Subcutaneous adipose tissue (tissue), 4 donors: ENCODE data around the gene MESP2. TPM values are rescaled to one million over a fixed set of nuclear protein-coding genes. Genes with fewer than 3 reads are reported as not detected.

Experiments used
- total RNA-seq, 4 donors: library from RNA; depleted of rRNA; stranded (reverse); fragments of >200 nt; gene quantifications; one replicate each; pipeline ENCODE4 v1.1.0, GENCODE V29; 2016
- TF ChIP-seq, protein P1 (sequence below): fragments of 450-650 bp; IDR thresholded peaks from one replicate; pipeline ENCODE4 v1.5.1; 2016; ENCODE audit warnings: low read depth, mild to moderate bottlenecking, control low read depth, antibody characterized with exemption, moderate library complexity

The MESP2 gene
- total RNA-seq, 4 donors from 2014 or later, result 0.34 to 0.57 TPM; not detected in 2

DNA sequence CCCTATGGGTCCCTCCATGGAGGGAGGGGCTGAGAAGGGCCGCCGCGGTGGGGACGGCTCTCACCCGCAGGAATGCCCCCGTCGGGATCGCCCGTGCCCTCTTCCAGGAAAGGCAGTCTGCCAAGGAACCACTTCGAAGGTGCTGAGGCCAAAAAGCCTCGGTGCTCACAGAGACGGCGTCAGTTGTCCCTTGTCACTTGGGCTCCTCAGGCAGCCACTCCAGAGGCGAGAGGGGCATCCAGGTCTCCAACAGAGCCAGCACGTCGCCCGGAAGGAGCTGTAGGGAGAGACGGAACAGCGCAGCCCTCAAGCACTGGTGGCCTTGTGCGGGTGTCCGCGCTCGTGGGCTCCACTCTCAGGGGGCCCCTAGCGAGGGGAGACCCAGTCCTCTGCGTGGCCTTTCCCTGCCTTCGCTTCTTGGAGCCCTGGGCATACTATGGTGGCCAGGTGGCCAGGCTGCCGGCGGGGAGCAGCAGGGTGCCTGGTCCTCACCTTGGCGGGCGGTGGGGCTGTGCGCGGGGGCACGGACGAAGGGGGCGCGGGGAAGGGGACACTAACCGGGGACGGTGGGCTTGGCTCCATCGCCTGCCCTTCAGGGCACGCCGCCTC is 26.1 kb upstream of the MESP2 start:
- TF ChIP-seq, protein P1, sequence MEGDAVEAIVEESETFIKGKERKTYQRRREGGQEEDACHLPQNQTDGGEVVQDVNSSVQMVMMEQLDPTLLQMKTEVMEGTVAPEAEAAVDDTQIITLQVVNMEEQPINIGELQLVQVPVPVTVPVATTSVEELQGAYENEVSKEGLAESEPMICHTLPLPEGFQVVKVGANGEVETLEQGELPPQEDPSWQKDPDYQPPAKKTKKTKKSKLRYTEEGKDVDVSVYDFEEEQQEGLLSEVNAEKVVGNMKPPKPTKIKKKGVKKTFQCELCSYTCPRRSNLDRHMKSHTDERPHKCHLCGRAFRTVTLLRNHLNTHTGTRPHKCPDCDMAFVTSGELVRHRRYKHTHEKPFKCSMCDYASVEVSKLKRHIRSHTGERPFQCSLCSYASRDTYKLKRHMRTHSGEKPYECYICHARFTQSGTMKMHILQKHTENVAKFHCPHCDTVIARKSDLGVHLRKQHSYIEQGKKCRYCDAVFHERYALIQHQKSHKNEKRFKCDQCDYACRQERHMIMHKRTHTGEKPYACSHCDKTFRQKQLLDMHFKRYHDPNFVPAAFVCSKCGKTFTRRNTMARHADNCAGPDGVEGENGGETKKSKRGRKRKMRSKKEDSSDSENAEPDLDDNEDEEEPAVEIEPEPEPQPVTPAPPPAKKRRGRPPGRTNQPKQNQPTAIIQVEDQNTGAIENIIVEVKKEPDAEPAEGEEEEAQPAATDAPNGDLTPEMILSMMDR, result no peak

- TF ChIP-seq, protein P1, result no peak
Observed at GRCh38 chr15:89750560-89751542, 25.3 kb upstream of the MESP2 start, which contains the start of gene MESP1. Gene MESP1, minus strand, starts transcription at chr15:89751249. Its CDS starts 18 bp downstream, at chr15:89751231.

GRCh38 chr15:89751748-89752147 is 24.4 kb upstream of the MESP2 start:
- TF ChIP-seq, protein P1, result no peak

DNA sequence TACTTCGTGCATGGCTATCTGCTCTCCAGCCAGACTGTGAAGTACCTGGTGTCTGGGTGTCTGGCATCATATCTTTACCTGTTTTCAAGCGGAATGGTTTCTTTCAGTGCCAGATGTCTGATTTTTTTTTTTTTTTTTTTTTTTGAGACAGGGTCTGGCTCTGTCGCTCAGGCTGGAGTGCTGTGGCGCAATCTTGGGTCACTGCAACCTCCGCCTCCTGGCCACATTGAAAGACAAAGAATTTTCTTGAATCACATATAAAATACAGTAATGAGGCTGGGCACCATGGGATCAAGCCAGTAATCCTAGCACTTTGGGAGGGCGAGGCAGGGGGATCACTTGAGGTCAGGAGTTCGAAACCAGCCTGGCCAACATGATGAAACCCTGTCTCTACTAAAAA is 22.3 kb upstream of the MESP2 start:
- TF ChIP-seq, protein P1, result no peak

DNA sequence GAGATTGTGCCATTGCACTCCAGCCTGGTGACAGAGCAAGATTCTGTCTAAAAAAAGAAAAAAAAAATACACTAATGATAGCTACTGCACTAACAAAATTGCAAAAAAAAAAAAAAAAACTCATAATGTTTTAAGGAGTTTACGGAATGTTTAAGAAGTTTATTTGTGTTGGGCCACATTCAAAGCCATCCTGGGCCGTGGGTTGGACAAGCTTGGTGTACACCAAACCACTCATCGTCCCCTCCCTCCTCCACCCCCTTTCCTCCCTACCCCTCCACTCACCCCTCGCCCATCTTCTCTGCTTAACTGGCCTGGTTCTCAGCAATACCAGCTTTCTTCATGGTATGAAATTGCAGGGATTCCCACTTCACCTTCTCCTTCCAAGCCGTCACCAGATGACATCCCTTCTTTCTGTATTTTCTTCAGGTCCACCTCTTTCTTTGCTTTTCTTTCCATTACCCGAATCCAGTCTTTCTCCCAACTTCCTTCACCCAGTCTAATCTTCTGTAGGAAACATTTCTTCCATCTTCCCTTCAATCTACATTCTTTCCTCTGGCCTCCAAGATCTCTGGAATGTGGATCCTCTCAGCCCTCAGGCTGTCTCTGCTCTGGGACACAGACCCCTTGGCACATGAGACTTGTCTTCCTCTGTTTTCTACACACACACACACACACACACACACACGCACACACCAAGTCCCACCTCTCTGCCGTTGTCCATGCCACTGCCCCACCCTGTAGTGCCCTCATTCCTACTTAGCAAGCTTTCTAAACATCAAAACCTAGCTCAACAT is 21.6 kb upstream of the MESP2 start:
- TF ChIP-seq, protein P1, result no peak

- TF ChIP-seq, protein P1, result no peak
Observed at GRCh38 chr15:89755701-89756100, 20.4 kb upstream of the MESP2 start.

DNA sequence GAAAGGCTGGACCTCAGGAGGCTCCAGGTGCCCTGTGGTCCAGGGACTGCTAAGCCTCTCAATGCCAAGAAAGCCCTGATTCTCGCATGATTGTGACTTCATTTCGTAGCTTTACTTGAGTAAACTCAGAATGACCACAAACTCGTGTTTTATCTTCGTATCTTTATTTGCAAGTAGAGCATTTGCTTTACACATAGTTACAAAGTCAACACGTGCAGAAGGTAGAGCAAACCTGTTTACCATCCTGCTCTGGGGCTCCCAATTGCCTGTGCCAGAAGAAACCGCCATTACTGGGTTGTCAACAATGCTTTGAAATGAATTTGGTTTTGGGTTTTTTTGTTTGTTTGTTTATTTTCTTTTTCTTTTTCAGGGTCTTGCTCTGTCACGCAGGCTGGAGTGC is 19.2 kb upstream of the MESP2 start:
- TF ChIP-seq, protein P1, result no peak
